Neural cell (in vitro differentiated cells): ENCODE results near the gene OR6P1. TPM values are rescaled to one million over a fixed set of nuclear protein-coding genes. Genes with fewer than 3 reads are reported as not detected.

Experiments
- H2AFZ ChIP-seq: fragments of 200-600, 300-800 bp; sonication (generic), shearing (Covaris generic); 2 replicates; pipeline ENCODE4 v1.6.0; 2014; ENCODE audit warnings: low read depth, mild to moderate bottlenecking, antibody characterized with exemption, low read length, moderate library complexity
- H3F3A ChIP-seq: fragments of 200-600 bp; shearing (Covaris generic); 2 replicates; pipeline ENCODE4 v1.6.1; 2016; ENCODE audit warnings: mild to moderate bottlenecking, moderate library complexity, mixed read lengths, antibody characterized with exemption, low read length; ENCODE audit not compliant: insufficient read depth, poor library complexity, severe bottlenecking
- H3K27ac ChIP-seq: fragments of 200-600, 300-800 bp; sonication (generic), shearing (Covaris generic); 2 replicates; pipeline ENCODE4 v1.5.1; 2014; ENCODE audit warnings: mild to moderate bottlenecking, low read length, moderate library complexity
- H3K27me3 ChIP-seq: fragments of 300-800, 200-600 bp; sonication (generic), shearing (Covaris generic); 2 replicates; pipeline ENCODE4 v1.6.0; 2014; ENCODE audit warnings: mild to moderate bottlenecking, low read depth, low read length, moderate library complexity; ENCODE audit not compliant: insufficient read depth
- H3K36me3 ChIP-seq: fragments of 300-800, 200-600 bp; sonication (generic), shearing (Covaris generic); 2 replicates; pipeline ENCODE4 v1.5.1; 2014; ENCODE audit warnings: mild to moderate bottlenecking, antibody characterized with exemption, low read length, moderate library complexity; ENCODE audit not compliant: insufficient read depth
- H3K4me2 ChIP-seq: fragments of 300-800, 200-600 bp; sonication (generic), shearing (Covaris generic); 2 replicates; pipeline ENCODE4 v1.6.0; 2014; ENCODE audit warnings: mild to moderate bottlenecking, low read length
- H3K4me3 ChIP-seq: fragments of 300-800, 200-600 bp; sonication (generic), shearing (Covaris generic); 2 replicates; pipeline ENCODE4 v1.5.1; 2014; ENCODE audit warnings: mild to moderate bottlenecking, low read length, moderate library complexity
- H3K79me2 ChIP-seq: fragments of 200-600 bp; shearing (Covaris generic); replicated peaks from 2 replicates; pipeline ENCODE4 v1.6.0; 2014; ENCODE audit warnings: mild to moderate bottlenecking, low read length, moderate library complexity; ENCODE audit not compliant: insufficient read depth
- H3K9ac ChIP-seq: fragments of 300-800, 200-600 bp; sonication (generic), shearing (Covaris generic); 2 replicates; pipeline ENCODE4 v1.6.1; 2016; ENCODE audit warnings: mild to moderate bottlenecking, low read length, mixed read lengths
- H3K9me2 ChIP-seq: fragments of 200-600 bp; shearing (Covaris generic); 2 replicates; pipeline ENCODE4 v1.6.1; 2016; ENCODE audit warnings: mild to moderate bottlenecking, low read length, mixed read lengths; ENCODE audit not compliant: insufficient read depth
- H3K9me3 ChIP-seq: fragments of 200-600, 300-800 bp; sonication (generic), shearing (Covaris generic); 2 replicates; pipeline ENCODE4 v1.6.1; 2016; ENCODE audit warnings: mild to moderate bottlenecking, mixed run types, low read length, moderate library complexity, mixed read lengths
- H4K20me1 ChIP-seq: fragments of 200-600 bp; shearing (Covaris generic); 2 replicates; pipeline ENCODE4 v1.6.1; 2016; ENCODE audit warnings: mild to moderate bottlenecking, mixed run types; ENCODE audit not compliant: insufficient read depth
- CTCF ChIP-seq: fragments of 450-650 bp; IDR thresholded peaks from 2 replicates; pipeline ENCODE4 v1.5.1; 2014; ENCODE audit warnings: antibody characterized with exemption, mild to moderate bottlenecking, moderate library complexity; ENCODE audit not compliant: poor library complexity, severe bottlenecking
- EP300 ChIP-seq: fragments of 450-650 bp; conservative IDR thresholded peaks from 2 replicates; pipeline ENCODE4 v1.6.1; 2014; ENCODE audit warnings: antibody characterized with exemption, mild to moderate bottlenecking, moderate library complexity; ENCODE audit not compliant: poor library complexity, severe bottlenecking
- EZH2 ChIP-seq: fragments of 200-600, 300-800 bp; shearing (Covaris generic), sonication (generic); IDR thresholded peaks from 2 replicates; pipeline ENCODE4 v1.6.1; 2014; ENCODE audit warnings: antibody characterized with exemption, low read length, borderline replicate concordance, mild to moderate bottlenecking; ENCODE audit not compliant: insufficient read depth, poor library complexity, severe bottlenecking
- MXI1 ChIP-seq: fragments of 450-650 bp; conservative IDR thresholded peaks from 2 replicates; pipeline ENCODE4 v1.6.1; 2014; ENCODE audit warnings: antibody characterized with exemption, mild to moderate bottlenecking; ENCODE audit not compliant: poor library complexity, severe bottlenecking
- POLR2AphosphoS5 ChIP-seq: IDR thresholded peaks from 2 replicates; pipeline ENCODE4 v1.6.1; 2012
- RAD21 ChIP-seq: fragments of 450-650 bp; conservative IDR thresholded peaks from 2 replicates; pipeline ENCODE4 v1.6.1; 2014; ENCODE audit warnings: antibody characterized with exemption, mild to moderate bottlenecking, moderate library complexity
- SMC3 ChIP-seq: fragments of 450-650 bp; conservative IDR thresholded peaks from 2 replicates; pipeline ENCODE4 v1.6.1; 2014; ENCODE audit warnings: antibody characterized with exemption, mild to moderate bottlenecking, moderate library complexity; ENCODE audit not compliant: poor library complexity
- TAF1 ChIP-seq: IDR thresholded peaks from 2 replicates; pipeline ENCODE4 v1.6.1; 2012; ENCODE audit warnings: low read depth
- polyA plus RNA-seq: library from polyadenylated mRNA; depleted of rRNA; stranded (reverse); fragments of >200 nt; gene quantifications from 2 replicates; pipeline ENCODE4 v1.2.3, GENCODE V29; 2014
- TF ChIP-seq, protein P1 (sequence below): IDR thresholded peaks from 2 replicates; pipeline ENCODE4 v1.6.1; 2012; ENCODE audit warnings: borderline replicate concordance

OR6P1 gene
- polyA plus RNA-seq, 1 donor from 2014 or later = not detected

GRCh38 chr1:158520955-158521665, 49.3 kb downstream of the OR6P1 start:
- no peaks in the 10 kb centered on the region for H3F3A ChIP-seq
- no peaks in the 10 kb centered on the region for H3K9me3 ChIP-seq
- H3K9ac ChIP-seq = no peak overlapping the region
- no peaks in the 10 kb centered on the region for H3K36me3 ChIP-seq
- no peak overlapping the region for H3K4me2 ChIP-seq
- H3K27ac ChIP-seq = no peak overlapping the region
- H3K4me3 ChIP-seq = no peak overlapping the region
- H2AFZ ChIP-seq = no peak overlapping the region
- H3K9me2 ChIP-seq = no peaks in the 10 kb centered on the region
- no peaks in the 10 kb centered on the region for H3K27me3 ChIP-seq
- no peaks in the 10 kb centered on the region for H3K79me2 ChIP-seq
- H4K20me1 ChIP-seq = no peaks in the 10 kb centered on the region
- TF ChIP-seq POLR2AphosphoS5 (no peak), SMC3 (no peak), CTCF (no peak), RAD21 (no peak), TAF1 (no peak), EZH2 (no peak), EP300 (no peak), MXI1 (no peak)
- TF ChIP-seq, protein P1, sequence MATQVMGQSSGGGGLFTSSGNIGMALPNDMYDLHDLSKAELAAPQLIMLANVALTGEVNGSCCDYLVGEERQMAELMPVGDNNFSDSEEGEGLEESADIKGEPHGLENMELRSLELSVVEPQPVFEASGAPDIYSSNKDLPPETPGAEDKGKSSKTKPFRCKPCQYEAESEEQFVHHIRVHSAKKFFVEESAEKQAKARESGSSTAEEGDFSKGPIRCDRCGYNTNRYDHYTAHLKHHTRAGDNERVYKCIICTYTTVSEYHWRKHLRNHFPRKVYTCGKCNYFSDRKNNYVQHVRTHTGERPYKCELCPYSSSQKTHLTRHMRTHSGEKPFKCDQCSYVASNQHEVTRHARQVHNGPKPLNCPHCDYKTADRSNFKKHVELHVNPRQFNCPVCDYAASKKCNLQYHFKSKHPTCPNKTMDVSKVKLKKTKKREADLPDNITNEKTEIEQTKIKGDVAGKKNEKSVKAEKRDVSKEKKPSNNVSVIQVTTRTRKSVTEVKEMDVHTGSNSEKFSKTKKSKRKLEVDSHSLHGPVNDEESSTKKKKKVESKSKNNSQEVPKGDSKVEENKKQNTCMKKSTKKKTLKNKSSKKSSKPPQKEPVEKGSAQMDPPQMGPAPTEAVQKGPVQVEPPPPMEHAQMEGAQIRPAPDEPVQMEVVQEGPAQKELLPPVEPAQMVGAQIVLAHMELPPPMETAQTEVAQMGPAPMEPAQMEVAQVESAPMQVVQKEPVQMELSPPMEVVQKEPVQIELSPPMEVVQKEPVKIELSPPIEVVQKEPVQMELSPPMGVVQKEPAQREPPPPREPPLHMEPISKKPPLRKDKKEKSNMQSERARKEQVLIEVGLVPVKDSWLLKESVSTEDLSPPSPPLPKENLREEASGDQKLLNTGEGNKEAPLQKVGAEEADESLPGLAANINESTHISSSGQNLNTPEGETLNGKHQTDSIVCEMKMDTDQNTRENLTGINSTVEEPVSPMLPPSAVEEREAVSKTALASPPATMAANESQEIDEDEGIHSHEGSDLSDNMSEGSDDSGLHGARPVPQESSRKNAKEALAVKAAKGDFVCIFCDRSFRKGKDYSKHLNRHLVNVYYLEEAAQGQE = no peak

DNA sequence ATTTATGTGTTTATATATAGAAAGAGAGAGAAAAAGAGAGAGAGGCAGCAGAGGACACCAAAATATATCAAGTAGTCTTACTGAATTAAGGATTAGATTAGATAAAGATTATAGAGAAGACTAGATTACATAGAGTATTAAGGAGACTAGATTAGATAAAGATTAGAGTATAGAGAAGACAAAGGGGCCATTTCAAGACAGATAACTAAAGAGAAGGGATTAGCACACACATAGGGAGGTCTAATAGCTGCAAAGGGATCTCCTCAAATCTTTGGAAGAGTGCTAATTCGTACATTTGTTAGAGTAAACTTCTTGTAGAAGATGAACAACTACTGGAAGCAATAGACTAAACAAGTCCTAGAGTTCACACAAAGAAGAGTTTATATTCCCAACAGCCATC, 50.4 kb downstream of the OR6P1 start:
- TF ChIP-seq MXI1 (no peak), RAD21 (no peak), SMC3 (no peak), POLR2AphosphoS5 (no peak), EZH2 (no peak), CTCF (no peak), TAF1 (no peak)
- no peak overlapping the region for H3K27ac ChIP-seq
- H3K4me2 ChIP-seq = no peak overlapping the region
- no peak overlapping the region for H2AFZ ChIP-seq
- H3K79me2 ChIP-seq = no peaks in the 10 kb centered on the region
- H4K20me1 ChIP-seq = no peaks in the 10 kb centered on the region
- H3K9me2 ChIP-seq = no peaks in the 10 kb centered on the region
- no peak overlapping the region for H3K9ac ChIP-seq
- no peaks in the 10 kb centered on the region for H3K9me3 ChIP-seq
- H3F3A ChIP-seq = no peaks in the 10 kb centered on the region
- H3K36me3 ChIP-seq = no peaks in the 10 kb centered on the region
- no peak overlapping the region for H3K4me3 ChIP-seq
- no peaks in the 10 kb centered on the region for H3K27me3 ChIP-seq
